Measurements from ENCODE around the gene IGFBP2. TPM values are rescaled to one million over a fixed set of nuclear protein-coding genes. Genes with fewer than 3 reads are reported as not detected.

Gene IGFBP2
- total and polyA plus RNA-seq, 4 donors = 88.8 to 1,119 (median 352) TPM

GRCh38 chr2:216643986-216644659 lies 10.9 kb downstream of the IGFBP2 start:
- H3K4me1 ChIP-seq (ENCODE audit: control insufficient read depth in 4 of 4, insufficient read depth in 4 of 4, low read length in 3 of 4) = peaks cover 0 to 8% (median 6%) of the 10 kb centered on the region in 4 donors

GRCh38 chr2:216644842-216645635 lies 11.8 kb downstream of the IGFBP2 start:
- peaks cover 0 to 10% (median 4%) of the 10 kb centered on the region in 4 donors for H3K36me3 ChIP-seq (ENCODE audit: control insufficient read depth in 4 of 4, insufficient read depth in 3 of 4, low read depth in 1 of 4, low read length in 3 of 4)

More at GRCh38 chr2:216643986-216644659, 10.9 kb downstream of the IGFBP2 start:
- 64% methylated on average over 5 of the region's 5 CpGs for WGBS
- H3K27me3 ChIP-seq (ENCODE audit: control insufficient read depth in 4 of 4, insufficient read depth in 4 of 4, low read length in 3 of 4) = no peaks in the 10 kb centered on the region
- H3K36me3 ChIP-seq (ENCODE audit: control insufficient read depth in 4 of 4, insufficient read depth in 3 of 4, low read depth in 1 of 4, low read length in 3 of 4) = peaks cover 0 to 10% (median 4%) of the 10 kb centered on the region in 4 donors
- no peak for TF ChIP-seq NR2F2 (IDR thresholded peaks at IDR 0.05)
- no peak for TF ChIP-seq FOXA1 (IDR thresholded peaks at IDR 0.05)
- no peak for TF ChIP-seq SP1 (IDR thresholded peaks at IDR 0.05)
- no peak for TF ChIP-seq RAD21 (IDR thresholded peaks at IDR 0.05)
- no peak for TF ChIP-seq HNF4G (IDR thresholded peaks at IDR 0.05)
- TF ChIP-seq REST (IDR thresholded peaks at IDR 0.05) = no peak
- no peak for DNase-seq (ENCODE audit: low spot score)
- H3K27ac ChIP-seq (ENCODE audit: low read depth in 1 of 2, low read length in 2 of 2) = no peak overlapping the region
- no peak overlapping the region for H3K4me3 ChIP-seq (ENCODE audit: low read depth in 1 of 3, low read length in 3 of 3)
- H3K9me3 ChIP-seq (ENCODE audit: control insufficient read depth in 4 of 4, low read length in 3 of 4) = no peaks in the 10 kb centered on the region
- H3K9ac ChIP-seq (ENCODE audit: low read depth in 1 of 2, low read length in 2 of 2) = no peak overlapping the region

GRCh38 chr2:216645636-216645950 lies 12.4 kb downstream of the IGFBP2 start:
- no peak for TF ChIP-seq JUND (IDR thresholded peaks at IDR 0.05)
- no peak for TF ChIP-seq CTCF (IDR thresholded peaks at IDR 0.05; ENCODE audit: low read depth, low read length, missing input control)
- no peak for TF ChIP-seq MAX (IDR thresholded peaks at IDR 0.05)
- TF ChIP-seq HNF4G (IDR thresholded peaks at IDR 0.05) = no peak
- no peak for TF ChIP-seq SP1 (IDR thresholded peaks at IDR 0.05)
- no peak for TF ChIP-seq EGR1 (IDR thresholded peaks at IDR 0.05; ENCODE audit: low read depth in 2 of 2)
- no peak for TF ChIP-seq FOXA2 (IDR thresholded peaks at IDR 0.05)
- TF ChIP-seq RAD21 (IDR thresholded peaks at IDR 0.05) = no peak
- TF ChIP-seq FOXA1 (IDR thresholded peaks at IDR 0.05) = no peak

More at GRCh38 chr2:216644842-216645635, 11.8 kb downstream of the IGFBP2 start:
- Histone ChIP-seq H3K4me1 (ENCODE audit: control insufficient read depth in 4 of 4, insufficient read depth in 4 of 4, low read length in 3 of 4) (peaks cover 0 to 8% (median 7%) of the 10 kb centered on the region in 4 donors), H3K4me3 (ENCODE audit: low read depth in 1 of 3, low read length in 3 of 3) (no peak overlapping the region), H3K9me3 (ENCODE audit: control insufficient read depth in 4 of 4, low read length in 3 of 4) (no peaks in the 10 kb centered on the region), H3K27ac (ENCODE audit: low read depth in 1 of 2, low read length in 2 of 2) (no peak overlapping the region), H3K9ac (ENCODE audit: low read depth in 1 of 2, low read length in 2 of 2) (no peak overlapping the region), H3K27me3 (ENCODE audit: control insufficient read depth in 4 of 4, insufficient read depth in 4 of 4, low read length in 3 of 4) (no peaks in the 10 kb centered on the region)
- 56% methylated on average over 4 of the region's 4 CpGs for WGBS
- DNase-seq (ENCODE audit: low spot score) = no peak
- TF ChIP-seq RXRA (IDR thresholded peaks at IDR 0.05) = no peak
- no peak for TF ChIP-seq MAX (IDR thresholded peaks at IDR 0.05)
- TF ChIP-seq FOXA2 (IDR thresholded peaks at IDR 0.05) = no peak
- no peak for TF ChIP-seq RAD21 (IDR thresholded peaks at IDR 0.05)

More at GRCh38 chr2:216645636-216645950, 12.4 kb downstream of the IGFBP2 start:
- no peaks in the 10 kb centered on the region for H3K27me3 ChIP-seq (ENCODE audit: control insufficient read depth in 4 of 4, insufficient read depth in 4 of 4, low read length in 3 of 4)
- H3K9ac ChIP-seq (ENCODE audit: low read depth in 1 of 2, low read length in 2 of 2) = no peak overlapping the region
- no peak for DNase-seq (ENCODE audit: low spot score)
- peaks cover 0 to 7% (median 3%) of the 10 kb centered on the region in 4 donors for H3K36me3 ChIP-seq (ENCODE audit: control insufficient read depth in 4 of 4, insufficient read depth in 3 of 4, low read depth in 1 of 4, low read length in 3 of 4)
- 62% methylated on average over 3 of the region's 3 CpGs for WGBS
- H3K4me3 ChIP-seq (ENCODE audit: low read depth in 1 of 3, low read length in 3 of 3) = no peak overlapping the region
- H3K4me1 ChIP-seq (ENCODE audit: control insufficient read depth in 4 of 4, insufficient read depth in 4 of 4, low read length in 3 of 4) = peaks cover 0 to 12% (median 7%) of the 10 kb centered on the region in 4 donors
- peak overlapping the region in 1 of 2 donors; percentile 6 for H3K27ac ChIP-seq (ENCODE audit: low read depth in 1 of 2, low read length in 2 of 2)
- no peaks in the 10 kb centered on the region for H3K9me3 ChIP-seq (ENCODE audit: control insufficient read depth in 4 of 4, low read length in 3 of 4)
